ENCODE data around the gene CEP57.
A peak's percentile ranks its signal among the peaks of the same experiment; 100 is the strongest.

CEP57 gene
- 19.0 to 66.6 (median 42.1) reads per million in 18 experiments for total RNA-seq

GRCh38 chr11:95790123-95790932, at the start of gene CEP57:
Gene CEP57 (plus strand): TSS chr11:95790498. CDS start chr11:95790699, 201 bp downstream.
- peak; percentile 98 to 99 for DNase-seq

GRCh38 chr11:95750101-95750500, 40.2 kb upstream of the CEP57 start:
- no peak for DNase-seq

- DNase-seq = no peak
Observed at GRCh38 chr11:95751515-95751914, 38.8 kb upstream of the CEP57 start.

GRCh38 chr11:95760941-95761340, 29.4 kb upstream of the CEP57 start:
- no peak for DNase-seq

GRCh38 chr11:95762534-95762933, 27.8 kb upstream of the CEP57 start:
- DNase-seq = no peak

GRCh38 chr11:95764267-95764898, 25.9 kb upstream of the CEP57 start:
- peak; percentile 35 to 77 for DNase-seq

GRCh38 chr11:95766701-95767100, 23.6 kb upstream of the CEP57 start:
- DNase-seq = peak; percentile 8 to 22

GRCh38 chr11:95767498-95767897, 22.8 kb upstream of the CEP57 start:
- DNase-seq = peak; percentile 47 to 84

GRCh38 chr11:95768521-95768920, 21.8 kb upstream of the CEP57 start:
- DNase-seq = no peak

GRCh38 chr11:95776859-95777258, 13.4 kb upstream of the CEP57 start:
- DNase-seq = no peak

GRCh38 chr11:95778699-95779098, 11.6 kb upstream of the CEP57 start:
- DNase-seq = no peak

GRCh38 chr11:95780544-95780943, 9.8 kb upstream of the CEP57 start:
- no peak for DNase-seq

GRCh38 chr11:95788921-95789505, 1.3 kb upstream of the CEP57 start:
- DNase-seq = peak; percentile 15 to 17

GRCh38 chr11:95789506-95790122, 684 bp upstream of the CEP57 start, which contains the start of gene FAM76B:
Gene FAM76B (minus strand): TSS chr11:95789782. CDS start chr11:95789478, 304 bp downstream.
- peak; percentile 98 to 99 for DNase-seq

- peak; percentile 42 to 64 for DNase-seq
Observed at GRCh38 chr11:95790933-95791708, 823 bp downstream of the CEP57 start.

- DNase-seq = no peak
Observed at GRCh38 chr11:95791709-95792033, 1.4 kb downstream of the CEP57 start.

GRCh38 chr11:95792200-95792599, 1.9 kb downstream of the CEP57 start:
- no peak for DNase-seq

GRCh38 chr11:95792700-95793099, 2.4 kb downstream of the CEP57 start:
- no peak for DNase-seq

GRCh38 chr11:95793116-95793515, 2.8 kb downstream of the CEP57 start:
- DNase-seq = no peak

- no peak for DNase-seq
Observed at GRCh38 chr11:95794086-95794485, 3.8 kb downstream of the CEP57 start.

- DNase-seq = no peak
Observed at GRCh38 chr11:95795627-95796295, 5.5 kb downstream of the CEP57 start.

GRCh38 chr11:95796501-95796900, 6.2 kb downstream of the CEP57 start:
- no peak for DNase-seq
